H1 (cell line): ENCODE data around the gene ARHGEF2.

Experiments
- CBX5 ChIP-seq: fragments of 300-800, 300-1000 bp; sonication (generic); IDR thresholded peaks from 2 replicates; pipeline ENCODE4 v1.7.1; 2016; ENCODE audit warnings: antibody characterized with exemption, low read length, low read depth
- CTCF ChIP-seq, 3 experiments: IDR thresholded peaks; 1 replicate in 2 of 3; 2 replicates in 1 of 3; pipeline versions ENCODE4 v1.5.1 to v1.6.1; 2011; ENCODE audit warnings: low read length in 3 of 3, mild to moderate bottlenecking in 3 of 3, inconsistent platforms in 2 of 3, low read depth in 1 of 3, moderate library complexity in 1 of 3; ENCODE audit not compliant: insufficient read depth in 1 of 3; ENCODE audit errors: control extremely low read depth in 1 of 3
- EGR1 ChIP-seq: IDR thresholded peaks from 2 replicates; pipeline ENCODE4 v1.6.1; 2011; ENCODE audit warnings: low read depth, low read length, borderline replicate concordance
- EZH2 ChIP-seq: fragments of 200-600 bp; sonication (generic); IDR thresholded peaks from 2 replicates; pipeline ENCODE4 v1.7.1; 2012; ENCODE audit warnings: low read depth, mild to moderate bottlenecking, moderate library complexity, low read length, inconsistent platforms; ENCODE audit not compliant: severe bottlenecking
- JUN ChIP-seq: IDR thresholded peaks from 2 replicates; pipeline ENCODE4 v1.6.1; 2011; ENCODE audit warnings: low read depth, mild to moderate bottlenecking, improper control_type of control experiment, low read length
- KDM1A ChIP-seq: fragments of 200-600, 300-600 bp; sonication (generic); IDR thresholded peaks from 2 replicates; pipeline ENCODE4 v1.7.1; 2016; ENCODE audit warnings: mild to moderate bottlenecking, low read length, borderline replicate concordance
- POLR2A ChIP-seq, 2 experiments: IDR thresholded peaks; 1 replicate in 1 of 2; 2 replicates in 1 of 2; pipeline ENCODE4 v1.6.1; 2011; ENCODE audit warnings: low read depth in 2 of 2, low read length in 2 of 2, mild to moderate bottlenecking in 2 of 2; ENCODE audit errors: control extremely low read depth in 1 of 2
- RXRA ChIP-seq: IDR thresholded peaks from 2 replicates; pipeline ENCODE4 v1.6.1; 2011; ENCODE audit warnings: low read depth, mild to moderate bottlenecking, low read length, moderate library complexity; ENCODE audit not compliant: insufficient read depth
- SIN3A ChIP-seq, 2 experiments: IDR thresholded peaks in 1 of 2; conservative IDR thresholded peaks in 1 of 2; 2 replicates each; pipeline ENCODE4 v1.6.1; 2011 to 2012; ENCODE audit warnings: low read length in 2 of 2, improper control_type of control experiment in 1 of 2, low read depth in 1 of 2, mild to moderate bottlenecking in 1 of 2

DNA sequence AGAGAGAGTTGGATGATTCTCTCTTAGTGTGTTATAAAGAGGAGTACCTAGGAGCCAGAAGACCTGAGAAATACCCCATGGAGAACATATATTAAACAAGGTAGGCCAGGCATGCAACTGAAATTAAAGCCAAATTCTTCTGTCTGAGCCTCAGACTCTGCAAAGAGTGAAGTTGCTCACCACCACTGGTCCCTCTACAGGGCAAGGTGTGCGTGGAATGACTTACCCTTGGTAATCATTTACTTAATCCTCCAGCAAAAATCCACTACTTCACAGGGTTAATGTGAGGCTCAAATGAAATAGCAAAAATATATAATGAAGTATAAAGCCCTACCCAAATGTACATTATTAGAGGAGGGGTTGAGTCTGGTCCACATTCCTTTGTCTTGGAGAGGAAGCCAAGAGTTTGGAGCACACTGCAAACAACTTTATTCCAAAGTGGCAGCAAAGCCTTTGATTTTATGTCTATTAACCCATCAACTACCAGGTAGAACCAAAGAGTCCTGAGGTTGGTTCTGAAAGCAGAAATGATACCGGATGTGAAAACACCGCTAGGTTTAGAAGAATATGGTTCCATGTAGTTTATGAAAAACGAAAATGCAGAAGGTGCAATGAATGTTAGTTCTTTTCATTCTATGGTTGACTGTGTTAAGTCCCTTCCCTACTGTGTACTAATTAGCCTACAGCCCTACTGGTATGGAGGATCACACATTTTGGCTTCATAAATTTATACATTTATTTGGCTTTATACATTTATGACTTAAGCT is 33.9 kb upstream of the ARHGEF2 start:
- TF ChIP-seq EZH2, result no peak
- no peak for TF ChIP-seq CBX5
- no peak for TF ChIP-seq JUN
- no peak for TF ChIP-seq CTCF (IDR thresholded peaks at IDR 0.05; ENCODE audit: control extremely low read depth in 1 of 3, insufficient read depth in 1 of 3, low read depth in 1 of 3, low read length in 3 of 3)
- no peak for TF ChIP-seq RXRA
- no peak for TF ChIP-seq SIN3A (conservative IDR thresholded peaks at IDR 0.05 in 1 of 2, IDR thresholded peaks at IDR 0.05 in 1 of 2; ENCODE audit: low read depth in 1 of 2, low read length in 2 of 2)
- no peak for TF ChIP-seq POLR2A (IDR thresholded peaks at IDR 0.05; ENCODE audit: control extremely low read depth in 1 of 2, low read depth in 2 of 2, low read length in 2 of 2)
- TF ChIP-seq EGR1, result no peak
- no peak for TF ChIP-seq KDM1A
